C4-2B (cell line): ENCODE data around the gene HNRNPR.

Experiments used
- H3K27ac ChIP-seq: fragments of 450-650 bp; 2 replicates; pipeline ENCODE4 v1.5.1; 2017
- ZFX ChIP-seq: fragments of 450-650 bp; IDR thresholded peaks from 2 replicates; pipeline ENCODE4 v1.6.1; 2017
- TF ChIP-seq, protein P1 (sequence below): fragments of 450-650 bp; conservative IDR thresholded peaks from 2 replicates; pipeline ENCODE4 v1.5.1; 2017; ENCODE audit warnings: mild to moderate bottlenecking

Gene HNRNPR

GRCh38 chr1:23354245-23354644 is 10.2 kb upstream of the HNRNPR start:
- no peak overlapping the region for H3K27ac ChIP-seq
- TF ChIP-seq ZFX, result no peak
- TF ChIP-seq, protein P1, sequence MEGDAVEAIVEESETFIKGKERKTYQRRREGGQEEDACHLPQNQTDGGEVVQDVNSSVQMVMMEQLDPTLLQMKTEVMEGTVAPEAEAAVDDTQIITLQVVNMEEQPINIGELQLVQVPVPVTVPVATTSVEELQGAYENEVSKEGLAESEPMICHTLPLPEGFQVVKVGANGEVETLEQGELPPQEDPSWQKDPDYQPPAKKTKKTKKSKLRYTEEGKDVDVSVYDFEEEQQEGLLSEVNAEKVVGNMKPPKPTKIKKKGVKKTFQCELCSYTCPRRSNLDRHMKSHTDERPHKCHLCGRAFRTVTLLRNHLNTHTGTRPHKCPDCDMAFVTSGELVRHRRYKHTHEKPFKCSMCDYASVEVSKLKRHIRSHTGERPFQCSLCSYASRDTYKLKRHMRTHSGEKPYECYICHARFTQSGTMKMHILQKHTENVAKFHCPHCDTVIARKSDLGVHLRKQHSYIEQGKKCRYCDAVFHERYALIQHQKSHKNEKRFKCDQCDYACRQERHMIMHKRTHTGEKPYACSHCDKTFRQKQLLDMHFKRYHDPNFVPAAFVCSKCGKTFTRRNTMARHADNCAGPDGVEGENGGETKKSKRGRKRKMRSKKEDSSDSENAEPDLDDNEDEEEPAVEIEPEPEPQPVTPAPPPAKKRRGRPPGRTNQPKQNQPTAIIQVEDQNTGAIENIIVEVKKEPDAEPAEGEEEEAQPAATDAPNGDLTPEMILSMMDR, result no peak

- TF ChIP-seq ZFX, result no peak
- TF ChIP-seq, protein P1, result no peak
- no peak overlapping the region for H3K27ac ChIP-seq
Measured at GRCh38 chr1:23352096-23352695, 8.1 kb upstream of the HNRNPR start.

DNA sequence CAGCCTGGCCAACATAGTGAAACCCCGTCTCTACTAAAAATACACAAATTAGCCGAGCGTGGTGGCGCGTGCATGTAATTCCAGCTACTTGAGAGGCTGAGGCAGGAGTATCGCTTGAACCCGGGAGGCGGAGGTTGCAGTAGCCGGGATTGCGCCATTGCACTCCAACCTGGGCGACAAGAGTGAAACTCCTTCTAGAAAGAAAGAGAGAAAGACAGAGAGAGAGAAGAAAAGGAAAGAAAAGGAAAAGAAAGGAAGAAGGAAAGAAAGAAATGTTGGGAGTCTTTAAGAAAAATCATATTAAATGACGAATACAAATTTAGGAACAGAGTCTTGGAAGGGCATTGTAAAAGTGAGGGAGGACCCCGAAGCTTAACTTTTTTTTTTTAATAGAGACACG is 1.8 kb upstream of the HNRNPR start:
- H3K27ac ChIP-seq, result no peak overlapping the region
- TF ChIP-seq ZFX, result no peak
- TF ChIP-seq, protein P1, result no peak

DNA sequence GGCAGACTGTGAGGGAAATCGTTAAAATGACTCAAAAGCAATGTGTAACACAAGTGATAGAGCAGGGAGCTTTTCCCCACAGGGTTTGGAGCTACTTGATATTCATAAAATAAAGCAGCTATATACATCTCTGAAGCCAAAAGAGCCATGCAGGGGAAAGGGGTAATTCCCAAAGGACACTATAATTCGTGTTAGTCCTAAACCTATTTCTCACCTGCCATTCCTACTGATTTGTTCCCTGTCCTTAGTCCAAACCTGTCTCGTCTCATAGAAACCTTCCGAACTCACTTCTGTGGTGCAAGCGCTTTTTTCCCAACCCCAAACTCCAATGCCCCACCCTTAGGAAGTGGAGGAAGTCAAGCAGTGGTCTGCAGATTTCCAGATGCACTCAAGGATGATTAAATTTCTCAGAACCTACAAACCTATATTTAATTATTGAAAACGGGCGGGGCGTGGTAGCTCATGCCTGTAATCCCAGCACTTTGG is 946 bp upstream of the HNRNPR start:
- peak overlapping the region; percentile 99 for H3K27ac ChIP-seq
- no peak for TF ChIP-seq ZFX
- TF ChIP-seq, protein P1, result no peak

GRCh38 chr1:23343221-23344110 is 618 bp downstream of the HNRNPR start:
- TF ChIP-seq ZFX, result peak; percentile 91
- TF ChIP-seq, protein P1, result no peak
- peak overlapping the region; percentile 99 for H3K27ac ChIP-seq

- no peak overlapping the region for H3K27ac ChIP-seq
- TF ChIP-seq, protein P1, result no peak
- TF ChIP-seq ZFX, result no peak
Measured at GRCh38 chr1:23341931-23342692, 2.0 kb downstream of the HNRNPR start.

- TF ChIP-seq, protein P1, result no peak
- TF ChIP-seq ZFX, result no peak
- H3K27ac ChIP-seq, result no peak overlapping the region
Measured at GRCh38 chr1:23339632-23340031, 4.5 kb downstream of the HNRNPR start.
